HEK293T (cell line): ENCODE measurements around the gene BPTF.
"Not testable (repeated sequence)": the region's sequence is repeated elsewhere in the genome, so short reads cannot be mapped to it uniquely, and the experiment has no call there.

Experiments
- ARNT ChIP-seq: fragments of 450-650 bp; IDR thresholded peaks from 2 replicates; pipeline ENCODE4 v1.6.1; 2017; ENCODE audit warnings: mild to moderate bottlenecking
- CTBP1 ChIP-seq: fragments of 450-650 bp; IDR thresholded peaks from 2 replicates; pipeline ENCODE4 v1.6.1; 2016; ENCODE audit warnings: borderline replicate concordance
- HDGF ChIP-seq: fragments of 450-650 bp; IDR thresholded peaks from 2 replicates; pipeline ENCODE4 v1.6.1; 2017; ENCODE audit warnings: antibody characterized with exemption, borderline replicate concordance
- LEF1 ChIP-seq: fragments of 450-650 bp; IDR thresholded peaks from 2 replicates; pipeline ENCODE4 v1.6.1; 2017; ENCODE audit warnings: mild to moderate bottlenecking, borderline replicate concordance

DNA sequence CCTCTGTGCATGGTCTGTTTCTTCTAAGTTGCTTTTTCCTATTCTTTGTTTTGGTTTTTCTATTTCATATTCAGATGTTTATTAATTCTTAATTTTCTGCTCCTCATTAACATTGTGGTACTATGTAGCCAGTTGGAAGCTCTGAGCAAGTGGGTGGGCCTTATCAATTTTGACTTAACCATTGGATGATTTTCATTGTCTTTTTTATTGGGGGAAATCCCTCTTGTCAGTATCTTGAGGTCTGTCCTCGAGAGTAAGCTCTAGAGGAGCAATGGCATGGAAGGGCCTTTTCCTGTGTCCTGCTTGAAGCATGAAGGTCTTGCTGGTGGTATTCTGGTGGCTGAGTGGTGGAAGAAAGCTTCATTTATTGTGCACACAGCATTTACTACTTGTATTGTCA, 31.1 kb downstream of the BPTF start:
- TF ChIP-seq HDGF, ARNT, CTBP1, LEF1: not testable (repeated sequence)
